Astrocyte (in vitro differentiated cells and primary cell): ENCODE measurements around the gene TOR4A. TPM values are rescaled to one million over a fixed set of nuclear protein-coding genes. Genes with fewer than 3 reads are reported as not detected.

Experiments
- DNase-seq: peaks from one replicate; pipeline ENCODE4 v3.0.0-alpha.2; 2010; ENCODE audit warnings: low read depth
- FAIRE-seq: peaks from 2 replicates; lab custom pipeline; 2011; peaks lifted over from hg19 to GRCh38; lab: Jason Lieb, UNC
- H2AFZ ChIP-seq: 2 replicates; pipeline ENCODE4 v1.6.0; 2012; ENCODE audit warnings: low read depth, low read length, inconsistent platforms
- H3K27ac ChIP-seq: 2 replicates; pipeline ENCODE4 v1.5.1; 2011; ENCODE audit warnings: low read depth, low read length, inconsistent platforms
- H3K27me3 ChIP-seq: 2 replicates; pipeline ENCODE4 v1.6.0; 2011; ENCODE audit warnings: low read length, inconsistent platforms; ENCODE audit not compliant: insufficient read depth
- H3K36me3 ChIP-seq: 2 replicates; pipeline ENCODE4 v1.5.1; 2011; ENCODE audit warnings: low read length, inconsistent platforms; ENCODE audit not compliant: insufficient read depth
- H3K4me1 ChIP-seq: 2 replicates; pipeline ENCODE4 v1.5.1; 2011; ENCODE audit warnings: low read length, inconsistent platforms; ENCODE audit not compliant: insufficient read depth
- H3K4me2 ChIP-seq: 2 replicates; pipeline ENCODE4 v1.6.0; 2012; ENCODE audit warnings: low read length, inconsistent platforms
- H3K4me3 ChIP-seq: 2 replicates; pipeline ENCODE4 v1.5.1; 2011; ENCODE audit warnings: low read depth, mild to moderate bottlenecking, low read length, inconsistent platforms; ENCODE audit not compliant: insufficient read depth
- H3K79me2 ChIP-seq: 2 replicates; pipeline ENCODE4 v1.6.0; 2012; ENCODE audit warnings: mild to moderate bottlenecking, low read length, inconsistent platforms; ENCODE audit not compliant: insufficient read depth
- H3K9ac ChIP-seq: 2 replicates; pipeline ENCODE4 v1.6.0; 2012; ENCODE audit warnings: mild to moderate bottlenecking, low read length, inconsistent platforms
- H3K9me3 ChIP-seq: 2 replicates; pipeline ENCODE4 v1.5.1; 2012; ENCODE audit warnings: low read depth, mild to moderate bottlenecking, low read length, inconsistent platforms; ENCODE audit not compliant: insufficient read depth
- H4K20me1 ChIP-seq: 2 replicates; pipeline ENCODE4 v1.6.0; 2012; ENCODE audit warnings: low read length, inconsistent platforms; ENCODE audit not compliant: insufficient read depth
- H3K27ac Mint-ChIP-seq: one replicate; pipeline ENCODE4 v1.8.0; 2021; ENCODE audit warnings: mild to moderate bottlenecking, mixed read lengths; ENCODE audit not compliant: unreplicated experiment
- H3K27me3 Mint-ChIP-seq: one replicate; pipeline ENCODE4 v1.8.0; 2021; ENCODE audit warnings: low read depth, mixed read lengths; ENCODE audit not compliant: unreplicated experiment
- H3K36me3 Mint-ChIP-seq: one replicate; pipeline ENCODE4 v1.8.0; 2021; ENCODE audit warnings: low read depth, mixed read lengths; ENCODE audit not compliant: unreplicated experiment
- H3K4me1 Mint-ChIP-seq: one replicate; pipeline ENCODE4 v1.8.0; 2021; ENCODE audit warnings: low read depth, mixed read lengths; ENCODE audit not compliant: unreplicated experiment
- H3K4me3 Mint-ChIP-seq: one replicate; pipeline ENCODE4 v1.8.0; 2021; ENCODE audit warnings: mild to moderate bottlenecking, moderate library complexity, mixed read lengths; ENCODE audit not compliant: unreplicated experiment
- H3K9me3 Mint-ChIP-seq: one replicate; pipeline ENCODE4 v1.8.0; 2021; ENCODE audit warnings: mild to moderate bottlenecking, mixed read lengths; ENCODE audit not compliant: unreplicated experiment
- EZH2 ChIP-seq: IDR thresholded peaks from 2 replicates; pipeline ENCODE4 v1.6.1; 2012; ENCODE audit warnings: mild to moderate bottlenecking, low read length, inconsistent platforms; ENCODE audit not compliant: insufficient read depth
- total RNA-seq: library from RNA; stranded (reverse); gene quantifications from 2 replicates; pipeline ENCODE4 v1.2.1, GENCODE V29; 2021
- TF ChIP-seq, protein P1 (sequence below): IDR thresholded peaks from 2 replicates; pipeline ENCODE4 v1.5.1; 2011; ENCODE audit warnings: low read depth, mild to moderate bottlenecking, inconsistent platforms, low read length, moderate library complexity; ENCODE audit not compliant: insufficient read depth

Gene TOR4A
- total RNA-seq, 1 donor from 2014 or later, result 11.8 TPM

DNA sequence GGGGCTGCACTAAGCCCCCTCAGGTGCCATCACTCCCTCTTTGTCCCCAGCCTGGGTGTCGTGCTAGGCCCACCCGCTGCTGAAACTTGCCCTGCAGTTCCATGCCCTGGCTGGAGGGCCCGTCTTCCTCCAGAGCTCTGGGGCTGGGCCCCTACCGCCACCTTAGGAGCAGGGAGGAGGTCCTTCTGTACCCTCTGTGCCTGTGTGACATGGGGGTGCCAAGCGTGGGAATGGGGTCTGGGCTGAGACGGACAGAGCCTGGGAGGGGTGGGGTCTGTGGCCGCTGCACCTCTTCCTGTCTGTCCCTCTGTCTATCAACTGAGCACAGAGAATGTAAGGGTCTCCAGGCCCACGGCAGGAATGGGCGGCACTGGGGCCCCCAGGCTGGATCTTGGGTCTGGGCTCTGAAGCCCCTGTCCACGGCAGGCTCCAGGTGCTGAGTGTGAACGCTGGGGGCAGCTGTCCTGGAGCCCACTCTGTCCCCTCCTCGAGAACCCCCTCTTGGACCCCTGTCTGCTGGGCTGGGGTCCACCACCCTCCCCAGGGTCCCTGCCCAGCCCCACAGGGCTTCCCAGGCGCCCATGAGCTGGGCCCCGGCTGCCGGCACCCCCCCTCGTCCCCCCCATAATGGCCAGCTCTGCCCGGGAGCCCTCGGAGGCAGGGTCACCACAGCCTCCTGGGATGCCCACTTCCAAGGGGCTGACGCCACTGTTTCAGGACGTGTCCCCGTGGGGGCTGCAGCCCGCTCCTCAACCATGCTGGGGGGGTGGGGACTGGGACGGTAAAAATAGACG, 40.4 kb downstream of the TOR4A start:
- H3K36me3 ChIP-seq, result no peaks in the 10 kb centered on the region
- no peak for TF ChIP-seq EZH2
- TF ChIP-seq, protein P1, sequence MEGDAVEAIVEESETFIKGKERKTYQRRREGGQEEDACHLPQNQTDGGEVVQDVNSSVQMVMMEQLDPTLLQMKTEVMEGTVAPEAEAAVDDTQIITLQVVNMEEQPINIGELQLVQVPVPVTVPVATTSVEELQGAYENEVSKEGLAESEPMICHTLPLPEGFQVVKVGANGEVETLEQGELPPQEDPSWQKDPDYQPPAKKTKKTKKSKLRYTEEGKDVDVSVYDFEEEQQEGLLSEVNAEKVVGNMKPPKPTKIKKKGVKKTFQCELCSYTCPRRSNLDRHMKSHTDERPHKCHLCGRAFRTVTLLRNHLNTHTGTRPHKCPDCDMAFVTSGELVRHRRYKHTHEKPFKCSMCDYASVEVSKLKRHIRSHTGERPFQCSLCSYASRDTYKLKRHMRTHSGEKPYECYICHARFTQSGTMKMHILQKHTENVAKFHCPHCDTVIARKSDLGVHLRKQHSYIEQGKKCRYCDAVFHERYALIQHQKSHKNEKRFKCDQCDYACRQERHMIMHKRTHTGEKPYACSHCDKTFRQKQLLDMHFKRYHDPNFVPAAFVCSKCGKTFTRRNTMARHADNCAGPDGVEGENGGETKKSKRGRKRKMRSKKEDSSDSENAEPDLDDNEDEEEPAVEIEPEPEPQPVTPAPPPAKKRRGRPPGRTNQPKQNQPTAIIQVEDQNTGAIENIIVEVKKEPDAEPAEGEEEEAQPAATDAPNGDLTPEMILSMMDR, result no peak
- H3K4me1 Mint-ChIP-seq, result no peaks in the 10 kb centered on the region
- H3K9me3 ChIP-seq, result no peaks in the 10 kb centered on the region
- H3K27me3 Mint-ChIP-seq, result peaks cover 3% of the 10 kb centered on the region
- H3K27ac ChIP-seq, result no peak overlapping the region
- no peak overlapping the region for H2AFZ ChIP-seq
- no peaks in the 10 kb centered on the region for H3K79me2 ChIP-seq
- H3K9ac ChIP-seq, result no peak overlapping the region
- FAIRE-seq, result no peak
- H3K27ac Mint-ChIP-seq, result no peak overlapping the region
- H3K9me3 Mint-ChIP-seq, result no peaks in the 10 kb centered on the region
- no peaks in the 10 kb centered on the region for H4K20me1 ChIP-seq
- H3K4me2 ChIP-seq, result no peak overlapping the region
- DNase-seq, result no peak
- H3K4me3 ChIP-seq, result no peak overlapping the region
- peaks cover 7% of the 10 kb centered on the region for H3K4me1 ChIP-seq
- no peaks in the 10 kb centered on the region for H3K27me3 ChIP-seq
- no peaks in the 10 kb centered on the region for H3K36me3 Mint-ChIP-seq
- no peak overlapping the region for H3K4me3 Mint-ChIP-seq

DNA sequence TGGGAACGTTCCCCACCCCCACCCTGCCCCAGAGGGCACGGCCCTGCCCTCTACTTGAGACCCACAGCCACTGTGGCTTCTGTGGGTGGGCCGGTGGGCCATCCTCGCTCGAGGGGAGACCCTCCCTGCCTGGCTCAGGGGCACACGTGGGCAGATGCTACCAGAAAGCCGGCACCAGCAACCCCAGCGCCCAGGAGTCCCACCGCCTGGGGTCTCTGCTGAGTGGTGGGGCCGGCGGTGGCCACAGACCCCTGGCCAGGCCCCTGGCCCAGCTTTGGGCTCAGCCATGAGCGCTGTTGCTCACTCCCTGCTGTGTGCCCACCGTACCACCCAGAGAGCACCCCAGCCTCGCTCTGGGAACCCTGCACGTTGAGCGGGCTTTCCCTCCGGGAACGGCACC, 41.1 kb downstream of the TOR4A start:
- H3K9me3 Mint-ChIP-seq, result no peaks in the 10 kb centered on the region
- Histone ChIP-seq H4K20me1 (no peaks in the 10 kb centered on the region), H3K27ac (no peak overlapping the region), H3K79me2 (no peaks in the 10 kb centered on the region), H2AFZ (no peak overlapping the region), H3K9ac (no peak overlapping the region), H3K36me3 (no peaks in the 10 kb centered on the region), H3K4me2 (no peak overlapping the region), H3K4me1 (peaks cover 7% of the 10 kb centered on the region), H3K27me3 (no peaks in the 10 kb centered on the region), H3K4me3 (no peak overlapping the region), H3K9me3 (no peaks in the 10 kb centered on the region)
- H3K4me3 Mint-ChIP-seq, result no peak overlapping the region
- H3K27me3 Mint-ChIP-seq, result peaks cover 3% of the 10 kb centered on the region
- no peaks in the 10 kb centered on the region for H3K4me1 Mint-ChIP-seq
- DNase-seq, result no peak
- no peaks in the 10 kb centered on the region for H3K36me3 Mint-ChIP-seq
- no peak overlapping the region for H3K27ac Mint-ChIP-seq
- TF ChIP-seq, protein P1, result no peak
- no peak for TF ChIP-seq EZH2
- no peak for FAIRE-seq
